H9 (cell line): ENCODE data around the gene RNF175. TPM values are rescaled to one million over a fixed set of nuclear protein-coding genes. Genes with fewer than 3 reads are reported as not detected.
A peak's percentile ranks its signal among the peaks of the same experiment; 100 is the strongest.

Source experiments
- DNase-seq: peaks from one replicate; pipeline ENCODE4 v3.0.0-alpha.2; 2017
- H2AFZ ChIP-seq: one replicate; pipeline ENCODE4 v1.6.1; 2013; ENCODE audit warnings: mild to moderate bottlenecking, low read length, control low read depth, moderate library complexity
- H2AK5ac ChIP-seq: 2 replicates; pipeline ENCODE4 v1.6.1; 2013; ENCODE audit warnings: low read length, control low read depth, mixed read lengths; ENCODE audit not compliant: insufficient read length
- H2BK120ac ChIP-seq: one replicate; pipeline ENCODE4 v1.6.1; 2013; ENCODE audit warnings: low read depth, mild to moderate bottlenecking, low read length, control low read depth, inconsistent platforms; ENCODE audit not compliant: poor library complexity, severe bottlenecking
- H2BK12ac ChIP-seq: 2 replicates; pipeline ENCODE4 v1.6.1; 2013; ENCODE audit warnings: low read length, control low read depth, mixed read lengths, low read depth; ENCODE audit not compliant: insufficient read length
- H2BK15ac ChIP-seq: 2 replicates; pipeline ENCODE4 v1.6.1; 2013; ENCODE audit warnings: low read depth, low read length, control low read depth
- H2BK20ac ChIP-seq: one replicate; pipeline ENCODE4 v1.6.1; 2013; ENCODE audit warnings: low read depth, mild to moderate bottlenecking, low read length, control low read depth, inconsistent platforms; ENCODE audit not compliant: poor library complexity, severe bottlenecking
- H2BK5ac ChIP-seq: 2 replicates; pipeline ENCODE4 v1.6.1; 2013; ENCODE audit warnings: low read length, control low read depth, mixed read lengths; ENCODE audit not compliant: insufficient read length
- H3K14ac ChIP-seq: 2 replicates; pipeline ENCODE4 v1.6.1; 2013; ENCODE audit warnings: low read length, control low read depth; ENCODE audit not compliant: insufficient read depth
- H3K18ac ChIP-seq: 2 replicates; pipeline ENCODE4 v1.6.1; 2013; ENCODE audit warnings: low read depth, mild to moderate bottlenecking, mixed read lengths, low read length, control low read depth; ENCODE audit not compliant: insufficient read length
- H3K23ac ChIP-seq: 2 replicates; pipeline ENCODE4 v1.6.1; 2013; ENCODE audit warnings: low read length, control low read depth, mixed read lengths, low read depth; ENCODE audit not compliant: insufficient read length
- H3K23me2 ChIP-seq: 2 replicates; pipeline ENCODE4 v1.6.1; 2013; ENCODE audit warnings: low read depth, mild to moderate bottlenecking, mixed read lengths, low read length, control low read depth; ENCODE audit not compliant: insufficient read length, poor library complexity, severe bottlenecking
- H3K27ac ChIP-seq: 2 replicates; pipeline ENCODE4 v1.5.1; 2013; ENCODE audit warnings: low read length, control low read depth, mixed read lengths, low read depth; ENCODE audit not compliant: insufficient read length
- H3K27me3 ChIP-seq: 2 replicates; pipeline ENCODE4 v1.6.1; 2013; ENCODE audit warnings: low read length, control low read depth, inconsistent platforms; ENCODE audit not compliant: insufficient read depth
- H3K4ac ChIP-seq: 2 replicates; pipeline ENCODE4 v1.6.1; 2013; ENCODE audit warnings: low read depth, mild to moderate bottlenecking, control low read depth, inconsistent platforms, low read length, moderate library complexity
- H3K4me1 ChIP-seq: 2 replicates; pipeline ENCODE4 v1.6.1; 2013; ENCODE audit warnings: low read length, control low read depth, inconsistent platforms; ENCODE audit not compliant: insufficient read depth
- H3K4me2 ChIP-seq: 2 replicates; pipeline ENCODE4 v1.6.1; 2013; ENCODE audit warnings: low read length, control low read depth, mixed read lengths; ENCODE audit not compliant: insufficient read length, insufficient read depth
- H3K56ac ChIP-seq: 2 replicates; pipeline ENCODE4 v1.6.1; 2013; ENCODE audit warnings: low read depth, mild to moderate bottlenecking, mixed read lengths, low read length, control low read depth; ENCODE audit not compliant: insufficient read length
- H3K79me1 ChIP-seq: 2 replicates; pipeline ENCODE4 v1.6.1; 2013; ENCODE audit warnings: low read depth, mild to moderate bottlenecking, moderate library complexity, low read length, control low read depth, inconsistent platforms; ENCODE audit not compliant: insufficient read depth, poor library complexity, severe bottlenecking
- H3K79me2 ChIP-seq: 2 replicates; pipeline ENCODE4 v1.6.1; 2013; ENCODE audit warnings: low read length, control low read depth, inconsistent platforms; ENCODE audit not compliant: insufficient read depth
- H3K9ac ChIP-seq: 2 replicates; pipeline ENCODE4 v1.6.1; 2013; ENCODE audit warnings: low read length, control low read depth, mixed read lengths; ENCODE audit not compliant: insufficient read length; ENCODE audit errors: extremely low read depth
- H3K9me3 ChIP-seq: one replicate; pipeline ENCODE4 v1.6.1; 2013; ENCODE audit warnings: low read depth, low read length, inconsistent platforms; ENCODE audit not compliant: control insufficient read depth
- H3T11ph ChIP-seq: one replicate; pipeline ENCODE4 v1.6.1; 2013; ENCODE audit warnings: mild to moderate bottlenecking, low read length, control low read depth, inconsistent platforms
- H4K20me1 ChIP-seq: one replicate; pipeline ENCODE4 v1.6.1; 2013; ENCODE audit not compliant: control insufficient read depth, insufficient read length, insufficient read depth
- H4K5ac ChIP-seq: 2 replicates; pipeline ENCODE4 v1.6.1; 2013; ENCODE audit warnings: low read depth, mild to moderate bottlenecking, mixed read lengths, low read length, control low read depth; ENCODE audit not compliant: insufficient read length
- H4K8ac ChIP-seq: replicated peaks from 2 replicates; pipeline ENCODE4 v1.6.1; 2013; ENCODE audit warnings: low read length, control low read depth, mixed read lengths, low read depth; ENCODE audit not compliant: insufficient read length
- H4K91ac ChIP-seq: 2 replicates; pipeline ENCODE4 v1.6.1; 2013; ENCODE audit warnings: low read depth, mild to moderate bottlenecking, moderate library complexity, mixed read lengths, low read length, control low read depth; ENCODE audit not compliant: insufficient read length
- H3K27ac Mint-ChIP-seq, 3 experiments: 2 replicates in 2 of 3; 3 replicates in 1 of 3; pipeline ENCODE4 v1.8.0; 2020 to 2021; ENCODE audit warnings: mixed read lengths in 3 of 3, mild to moderate bottlenecking in 1 of 3, moderate library complexity in 1 of 3
- H3K27me3 Mint-ChIP-seq: 2 replicates; pipeline ENCODE4 v1.8.0; 2021; ENCODE audit warnings: low read depth, mild to moderate bottlenecking, moderate library complexity, mixed read lengths
- H3K36me3 Mint-ChIP-seq, 3 experiments: 2 replicates in 2 of 3; 3 replicates in 1 of 3; pipeline ENCODE4 v1.8.0; 2020 to 2021; ENCODE audit warnings: low read depth in 3 of 3, mixed read lengths in 3 of 3; ENCODE audit not compliant: insufficient read depth in 1 of 3
- H3K4me1 Mint-ChIP-seq, 2 experiments: 2 replicates each; pipeline ENCODE4 v1.8.0; 2020; ENCODE audit warnings: mixed read lengths in 2 of 2
- H3K4me3 Mint-ChIP-seq, 2 experiments: 2 replicates in 1 of 2; 3 replicates in 1 of 2; pipeline ENCODE4 v1.8.0; 2020 to 2021; ENCODE audit warnings: mild to moderate bottlenecking in 2 of 2, mixed read lengths in 2 of 2, moderate library complexity in 1 of 2
- H3K9me3 Mint-ChIP-seq, 2 experiments: 2 replicates in 1 of 2; 3 replicates in 1 of 2; pipeline ENCODE4 v1.8.0; 2020; ENCODE audit warnings: mild to moderate bottlenecking in 2 of 2, mixed read lengths in 2 of 2, moderate library complexity in 1 of 2
- CTCF ChIP-seq: fragments of 200-600 bp; sonication (generic); conservative IDR thresholded peaks from 3 replicates; pipeline ENCODE4 v1.8.0; 2021; ENCODE audit warnings: antibody characterized with exemption, mild to moderate bottlenecking
- WGBS: extraction: QIAGEN DNeasy Blood & Tissue Kit; methylation state at CpG from one replicate; pipeline ENCODE4 v1.1.7; 2013; ENCODE audit warnings: missing lambda C conversion rate, low lambda C conversion rate, mixed read lengths; ENCODE audit not compliant: insufficient read length; ENCODE audit errors: extremely low coverage; 5-methylcytosine and 5-hydroxymethylcytosine counted together
- total RNA-seq: library from RNA; stranded (reverse); gene quantifications from 2 replicates; pipeline ENCODE4 v1.2.1, GENCODE V29; 2021

Gene RNF175
- total RNA-seq, 1 experiment from 2014 or later, result 4.3 TPM

GRCh38 chr4:153787575-153787974, 27.8 kb upstream of the RNF175 start:
- Histone ChIP-seq H2BK20ac (no peak overlapping the region), H3K18ac (peak overlapping the region; percentile 36), H3T11ph (no peak overlapping the region), H4K5ac (no peak overlapping the region), H3K4me1 (peaks cover 8% of the 10 kb centered on the region), H4K20me1 (peaks cover 2% of the 10 kb centered on the region), H3K56ac (no peak overlapping the region), H3K79me2 (peaks cover 24% of the 10 kb centered on the region; the same call in 1 of the 2 replicates), H3K9ac (peak overlapping the region; percentile 83), H2AK5ac (no peak overlapping the region), H3K4ac (no peak overlapping the region), H4K8ac (no peak overlapping the region), H3K14ac (no peak overlapping the region), H3K27ac (no peak overlapping the region), H3K4me2 (peak overlapping the region; percentile 96), H3K27me3 (no peaks in the 10 kb centered on the region), H3K23me2 (peaks cover 35% of the 10 kb centered on the region), H3K79me1 (no peaks in the 10 kb centered on the region), H3K9me3 (no peaks in the 10 kb centered on the region), H2BK120ac (no peak overlapping the region), H2BK15ac (no peak overlapping the region), H2AFZ (no peak overlapping the region), H3K23ac (no peak overlapping the region), H2BK5ac (no peak overlapping the region), H4K91ac (no peak overlapping the region), H2BK12ac (no peak overlapping the region)
- no peak for TF ChIP-seq CTCF
- Mint-ChIP-seq H3K27me3 (peaks cover 28% of the 10 kb centered on the region), H3K27ac (peak overlapping the region in 2 of 3 experiments; percentile 95 to 99; a peak in 4 of 7 replicates), H3K9me3 (peaks cover 6 to 17% of the 10 kb centered on the region in 2 experiments; a peak in 3 of 5 replicates), H3K4me1 (peaks cover 53 to 62% of the 10 kb centered on the region in 2 experiments), H3K4me3 (peak overlapping the region; percentile 91 to 100), H3K36me3 (peaks cover 25 to 54% (median 48%) of the 10 kb centered on the region in 3 experiments)
- no CpG with 5 or more reads among the region's 5 CpGs for WGBS
- DNase-seq, result no peak
